Lower leg skin (tissue), 4 donors: ENCODE results near the gene OTOS. TPM values are rescaled to one million over a fixed set of nuclear protein-coding genes. Genes with fewer than 3 reads are reported as not detected.

Experiments
- DNase-seq, 2 donors: peaks; one replicate each; pipeline ENCODE4 v3.0.0-alpha.2; 2019; ENCODE audit warnings: low spot score in 2 of 2
- H3K4me3 ChIP-seq: fragments of 200-600 bp; sonication (generic); 2 replicates; pipeline ENCODE4 v1.5.1; 2017; ENCODE audit warnings: mild to moderate bottlenecking, low read depth; ENCODE audit not compliant: poor library complexity, severe bottlenecking
- POLR2A ChIP-seq, 2 donors: fragments of 450-650 bp; IDR thresholded peaks; one replicate each; pipeline ENCODE4 v1.6.1; 2016 to 2017; ENCODE audit warnings: antibody characterized with exemption in 2 of 2, mild to moderate bottlenecking in 1 of 2, moderate library complexity in 1 of 2
- WGBS, 2 donors: methylation state at CpG; one replicate each; pipeline ENCODE4 v1.1.5; 2018; 5-methylcytosine and 5-hydroxymethylcytosine counted together
- intact Hi-C: fragments of 100-400 bp; cut with DNase I; formaldehyde crosslinking; loops from one replicate; pipeline ENCODE4 v1.15.0; 2023; ENCODE audit warnings: low total_unique reads
- total RNA-seq, 4 donors: library from RNA; depleted of rRNA; stranded (reverse); fragments of >200 nt; gene quantifications; one replicate each; pipeline ENCODE4 v1.1.0, GENCODE V29; 2016
- TF ChIP-seq, protein P1 (sequence below), 3 donors: fragments of 450-650 bp; IDR thresholded peaks; one replicate each; pipeline ENCODE4 v1.5.1; 2016; ENCODE audit warnings: antibody characterized with exemption in 3 of 3, mild to moderate bottlenecking in 3 of 3, moderate library complexity in 2 of 3

Gene OTOS
- total RNA-seq, result not detected

GRCh38 chr2:240140511-240140910 is at the start of gene OTOS:
Gene OTOS, minus strand, starts transcription at chr2:240140658. Its CDS starts 332 bp downstream, at chr2:240140326.
- WGBS, 2 donors, result 65 to 77% methylated on average over 5 of the region's 5 CpGs
- intact Hi-C loops, result loop anchor here (5.0 to 10.0 kb wide), 2 partner anchors 83 to 1106 kb away; no protein-coding TSS in a partner anchor
- TF ChIP-seq, protein P1, sequence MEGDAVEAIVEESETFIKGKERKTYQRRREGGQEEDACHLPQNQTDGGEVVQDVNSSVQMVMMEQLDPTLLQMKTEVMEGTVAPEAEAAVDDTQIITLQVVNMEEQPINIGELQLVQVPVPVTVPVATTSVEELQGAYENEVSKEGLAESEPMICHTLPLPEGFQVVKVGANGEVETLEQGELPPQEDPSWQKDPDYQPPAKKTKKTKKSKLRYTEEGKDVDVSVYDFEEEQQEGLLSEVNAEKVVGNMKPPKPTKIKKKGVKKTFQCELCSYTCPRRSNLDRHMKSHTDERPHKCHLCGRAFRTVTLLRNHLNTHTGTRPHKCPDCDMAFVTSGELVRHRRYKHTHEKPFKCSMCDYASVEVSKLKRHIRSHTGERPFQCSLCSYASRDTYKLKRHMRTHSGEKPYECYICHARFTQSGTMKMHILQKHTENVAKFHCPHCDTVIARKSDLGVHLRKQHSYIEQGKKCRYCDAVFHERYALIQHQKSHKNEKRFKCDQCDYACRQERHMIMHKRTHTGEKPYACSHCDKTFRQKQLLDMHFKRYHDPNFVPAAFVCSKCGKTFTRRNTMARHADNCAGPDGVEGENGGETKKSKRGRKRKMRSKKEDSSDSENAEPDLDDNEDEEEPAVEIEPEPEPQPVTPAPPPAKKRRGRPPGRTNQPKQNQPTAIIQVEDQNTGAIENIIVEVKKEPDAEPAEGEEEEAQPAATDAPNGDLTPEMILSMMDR (IDR thresholded peaks at IDR 0.05), result no peak
- no peak for TF ChIP-seq POLR2A (IDR thresholded peaks at IDR 0.05)
- peak in 1 of 2 donors; percentile 72 for DNase-seq
- H3K4me3 ChIP-seq, result no peak within 1 kb of the TSS

DNA sequence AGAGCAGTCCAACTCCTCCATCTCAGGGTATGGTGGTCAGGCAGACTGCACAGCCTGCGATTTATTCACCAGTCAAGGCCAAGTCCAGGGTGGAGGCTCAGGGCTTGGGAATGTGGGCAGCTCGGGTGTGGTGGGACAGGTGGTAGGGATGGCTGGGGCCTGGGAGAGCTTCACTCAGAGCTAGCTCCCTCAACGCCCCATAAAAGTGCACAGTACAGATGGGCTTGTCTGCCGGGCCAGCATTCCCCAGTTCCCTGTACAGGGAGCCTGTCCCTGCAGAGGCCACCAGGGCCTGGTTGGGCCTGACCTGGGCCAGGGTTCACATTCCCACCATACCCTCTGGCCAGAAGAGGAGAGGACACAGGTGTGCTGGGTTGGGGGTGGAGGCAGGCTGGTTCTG is 49.2 kb upstream of the OTOS start:
- TF ChIP-seq POLR2A (IDR thresholded peaks at IDR 0.05), result no peak
- TF ChIP-seq, protein P1 (IDR thresholded peaks at IDR 0.05), result no peak
- 64 to 74% methylated on average over 4 of the region's 4 CpGs for WGBS, 2 donors
- intact Hi-C loops, result no loop called here
- H3K4me3 ChIP-seq, result no peak overlapping the region
- no peak for DNase-seq

GRCh38 chr2:240187989-240188590 is 47.6 kb upstream of the OTOS start:
- no peak for DNase-seq
- WGBS, 2 donors, result 61 to 81% methylated on average over 10 of the region's 10 CpGs
- TF ChIP-seq, protein P1 (IDR thresholded peaks at IDR 0.05), result no peak
- no peak for TF ChIP-seq POLR2A (IDR thresholded peaks at IDR 0.05)
- H3K4me3 ChIP-seq, result no peak overlapping the region
- intact Hi-C loops, result no loop called here

DNA sequence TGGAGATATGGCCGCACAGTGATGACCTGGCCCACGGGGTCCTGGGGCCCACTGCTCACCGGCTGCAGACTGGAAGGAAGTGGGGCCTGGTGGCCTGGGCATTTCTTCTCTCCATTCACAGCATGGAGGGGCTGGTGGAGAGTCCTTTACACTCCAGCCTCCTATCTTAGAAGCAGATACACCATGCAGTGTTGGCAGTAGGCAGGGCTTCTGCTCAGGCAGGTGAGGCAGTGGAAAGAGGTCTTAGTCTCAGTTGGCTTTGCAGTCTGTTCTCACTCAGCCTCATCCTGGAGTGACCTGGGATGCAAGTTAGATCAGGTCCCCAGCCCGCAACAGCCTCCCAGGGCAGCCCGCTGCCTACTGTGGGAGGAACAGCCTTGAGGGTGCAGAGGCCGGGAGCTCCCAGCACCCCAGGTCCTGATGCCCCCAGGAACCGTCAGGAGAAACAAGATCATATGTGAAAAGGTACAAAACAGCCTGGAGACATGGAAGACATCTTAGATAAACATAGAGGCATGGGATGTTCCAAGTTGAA is 45.8 kb upstream of the OTOS start:
- H3K4me3 ChIP-seq, result no peak overlapping the region
- TF ChIP-seq, protein P1 (IDR thresholded peaks at IDR 0.05), result no peak
- TF ChIP-seq POLR2A (IDR thresholded peaks at IDR 0.05), result no peak
- DNase-seq, result no peak
- intact Hi-C loops, result no loop called here
- 86 to 87% methylated on average over 7 of the region's 7 CpGs for WGBS, 2 donors

GRCh38 chr2:240184656-240185055 is 44.2 kb upstream of the OTOS start:
- DNase-seq, result peak in 1 of 2 donors; percentile 57
- TF ChIP-seq, protein P1 (IDR thresholded peaks at IDR 0.05), result no peak
- TF ChIP-seq POLR2A (IDR thresholded peaks at IDR 0.05), result no peak
- no peak overlapping the region for H3K4me3 ChIP-seq
- intact Hi-C loops, result no loop called here
- WGBS, 2 donors, result 33 to 80% methylated on average over 3 of the region's 3 CpGs
